AG20443 (cell line): ENCODE results near the gene CACTIN.
A peak's percentile ranks its signal among the peaks of the same experiment; 100 is the strongest.

Experiments
- DNase-seq: peaks from one replicate; pipeline ENCODE4 v3.0.0; 2012; ENCODE audit warnings: low spot score, mixed read lengths

The CACTIN gene

GRCh38 chr19:3627351-3627723 lies 747 bp upstream of the CACTIN start:
- DNase-seq, result no peak

- DNase-seq, result no peak
These were observed 556 bp downstream of the CACTIN start for GRCh38 chr19:3625996-3626472.

GRCh38 chr19:3623716-3624115 lies 2.9 kb downstream of the CACTIN start:
- DNase-seq, result no peak

- DNase-seq, result no peak
These were observed 4.4 kb downstream of the CACTIN start for GRCh38 chr19:3622224-3622623.

GRCh38 chr19:3621689-3622088 lies 4.9 kb downstream of the CACTIN start:
- no peak for DNase-seq

GRCh38 chr19:3620817-3621547 lies 5.6 kb downstream of the CACTIN start:
- no peak for DNase-seq

- peak; percentile 38 for DNase-seq
These were observed 6.3 kb downstream of the CACTIN start for GRCh38 chr19:3620145-3620816.

GRCh38 chr19:3619631-3620012 lies 7.0 kb downstream of the CACTIN start:
- DNase-seq, result no peak

GRCh38 chr19:3618811-3619630 lies 7.6 kb downstream of the CACTIN start:
- DNase-seq, result no peak

- DNase-seq, result peak; percentile 97
These were observed 8.3 kb downstream of the CACTIN start for GRCh38 chr19:3618144-3618810.

- DNase-seq, result no peak
These were observed 9.1 kb downstream of the CACTIN start for GRCh38 chr19:3617463-3617862.

- DNase-seq, result no peak
These were observed 11.0 kb downstream of the CACTIN start for GRCh38 chr19:3615524-3616135.

- DNase-seq, result no peak
These were observed 11.6 kb downstream of the CACTIN start for GRCh38 chr19:3614858-3615505.

- no peak for DNase-seq
These were observed 12.6 kb downstream of the CACTIN start for GRCh38 chr19:3613818-3614661.

- DNase-seq, result no peak
These were observed 13.5 kb downstream of the CACTIN start for GRCh38 chr19:3612901-3613741.

GRCh38 chr19:3612330-3612729 lies 14.3 kb downstream of the CACTIN start:
- DNase-seq, result no peak

- no peak for DNase-seq
These were observed 14.7 kb downstream of the CACTIN start for GRCh38 chr19:3611841-3612240.

- DNase-seq, result no peak
These were observed 15.6 kb downstream of the CACTIN start for GRCh38 chr19:3610745-3611717.
